Adrenal gland (tissue), 12 donors: ENCODE results near the gene ALDOA. TPM values are rescaled to one million over a fixed set of nuclear protein-coding genes. Genes with fewer than 3 reads are reported as not detected.

Experiments used
- DNase-seq, 7 donors: peaks; one replicate each; pipeline ENCODE4 v3.0.0-alpha.2; 2019 to 2020
- H3K27ac ChIP-seq, 5 donors: fragments of 200-600 bp; sonication (generic) in 4 of 5; 1 replicate in 3 of 5; 2 replicates in 2 of 5; pipeline versions ENCODE4 v1.5.1 to v1.8.0; 2016 to 2020; ENCODE audit warnings: mild to moderate bottlenecking in 1 of 5
- H3K27me3 ChIP-seq: fragments of 200-600 bp; 2 replicates; pipeline ENCODE4 v1.8.0; 2021
- H3K36me3 ChIP-seq, 2 donors: fragments of 200-600 bp; replicated peaks in 1 of 2; 1 replicate in 1 of 2; 2 replicates in 1 of 2; pipeline versions ENCODE4 v1.5.1 to v1.8.0; 2018 to 2022
- H3K4me1 ChIP-seq, 2 donors: fragments of 200-600 bp; replicated peaks in 1 of 2; 1 replicate in 1 of 2; 2 replicates in 1 of 2; pipeline versions ENCODE4 v1.5.1 to v1.8.0; 2018 to 2021
- H3K4me3 ChIP-seq, 4 donors: fragments of 200-600 bp; sonication (generic) in 3 of 4; one replicate each; pipeline ENCODE4 v1.5.1; 2016 to 2018
- H3K9me3 ChIP-seq, 3 donors: fragments of 200-600 bp; sonication (generic) in 1 of 3; replicated peaks in 1 of 3; 1 replicate in 2 of 3; 2 replicates in 1 of 3; pipeline versions ENCODE4 v1.5.1 to v1.8.0; 2016 to 2021
- POLR2A ChIP-seq, 2 donors: fragments of 450-650 bp; IDR thresholded peaks; one replicate each; pipeline ENCODE4 v1.6.1; 2017; ENCODE audit warnings: antibody characterized with exemption in 2 of 2, mild to moderate bottlenecking in 2 of 2, moderate library complexity in 1 of 2
- WGBS, 4 donors: extraction: QIAGEN DNeasy Blood & Tissue Kit in 2 of 4; methylation state at CpG; one replicate each; pipeline versions ENCODE4 v1.1.5 to v1.1.7; 2013 to 2017; 5-methylcytosine and 5-hydroxymethylcytosine counted together
- intact Hi-C, 2 donors: fragments of 100-400 bp; cut with DNase I; formaldehyde crosslinking; loops; one replicate each; pipeline versions ENCODE4 v1.14.1 to v1.15.0; 2022 to 2023
- polyA plus RNA-seq, 3 donors: library from polyadenylated mRNA; stranded (reverse); fragments of 200-250 nt in 2 of 3; fragments of 350-450 nt in 1 of 3; fragmentation: Illumina TruSeq in 1 of 3; extraction: RNeasy Lipid Tissue Mini Kit (QIAGEN cat#74804) in 1 of 3; gene quantifications; one replicate each; pipeline ENCODE4 v1.2.3, GENCODE V29; 2013 to 2014
- total RNA-seq, 9 donors: library from RNA; depleted of rRNA in 4 of 9; stranded (reverse); fragments of >200 nt in 4 of 9; fragments of 120-200 nt in 1 of 9; fragmentation: NEBNext Ultra II Directional in 1 of 9; extraction: Animal tissue kit (Norgen Biotek cat#: 25700) in 1 of 9; gene quantifications; one replicate each; pipeline versions ENCODE4 v1.1.0 to v1.2.4, GENCODE V29; 2013 to 2023
- TF ChIP-seq, protein P1 (sequence below), 6 experiments: fragments of 450-650 bp in 4 of 6; fragments of 200-600 bp in 2 of 6; sonication (generic) in 1 of 6; IDR thresholded peaks; 1 replicate in 5 of 6; 2 replicates in 1 of 6; pipeline versions ENCODE4 v1.5.1 to v1.8.0; 2016 to 2021; ENCODE audit warnings: antibody characterized with exemption in 6 of 6, mild to moderate bottlenecking in 2 of 6, moderate library complexity in 1 of 6
- donor health status: healthy with polysubstance abuse.
- donor health status: Bipolar disorder and iron deficiency.
- donor health status: DM: yes; HTN: yes; CAD: no.
- donor health status: DM: no; HTN: no; CAD: no.
- donor health status: DM: no; HTN: no; CAD: no.
- donor health status: DM: yes; HTN: yes; CAD: no.

ALDOA gene
- total and polyA plus RNA-seq, 12 donors: 623 to 1,930 (median 1,345) TPM

DNA sequence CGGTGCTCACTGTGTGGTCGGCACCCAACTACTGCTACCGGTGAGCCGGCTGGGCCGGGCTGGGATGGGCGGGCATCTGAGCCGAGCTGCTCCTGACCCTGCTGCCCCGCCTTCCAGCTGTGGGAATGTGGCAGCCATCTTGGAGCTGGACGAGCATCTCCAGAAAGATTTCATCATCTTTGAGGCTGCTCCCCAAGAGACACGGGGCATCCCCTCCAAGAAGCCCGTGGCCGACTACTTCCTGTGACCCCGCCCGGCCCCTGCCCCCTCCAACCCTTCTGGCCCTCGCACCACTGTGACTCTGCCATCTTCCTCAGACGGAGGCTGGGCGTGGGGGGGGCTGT lies 19.2 kb downstream of the ALDOA start:
- TF ChIP-seq, protein P1, sequence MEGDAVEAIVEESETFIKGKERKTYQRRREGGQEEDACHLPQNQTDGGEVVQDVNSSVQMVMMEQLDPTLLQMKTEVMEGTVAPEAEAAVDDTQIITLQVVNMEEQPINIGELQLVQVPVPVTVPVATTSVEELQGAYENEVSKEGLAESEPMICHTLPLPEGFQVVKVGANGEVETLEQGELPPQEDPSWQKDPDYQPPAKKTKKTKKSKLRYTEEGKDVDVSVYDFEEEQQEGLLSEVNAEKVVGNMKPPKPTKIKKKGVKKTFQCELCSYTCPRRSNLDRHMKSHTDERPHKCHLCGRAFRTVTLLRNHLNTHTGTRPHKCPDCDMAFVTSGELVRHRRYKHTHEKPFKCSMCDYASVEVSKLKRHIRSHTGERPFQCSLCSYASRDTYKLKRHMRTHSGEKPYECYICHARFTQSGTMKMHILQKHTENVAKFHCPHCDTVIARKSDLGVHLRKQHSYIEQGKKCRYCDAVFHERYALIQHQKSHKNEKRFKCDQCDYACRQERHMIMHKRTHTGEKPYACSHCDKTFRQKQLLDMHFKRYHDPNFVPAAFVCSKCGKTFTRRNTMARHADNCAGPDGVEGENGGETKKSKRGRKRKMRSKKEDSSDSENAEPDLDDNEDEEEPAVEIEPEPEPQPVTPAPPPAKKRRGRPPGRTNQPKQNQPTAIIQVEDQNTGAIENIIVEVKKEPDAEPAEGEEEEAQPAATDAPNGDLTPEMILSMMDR (IDR thresholded peaks at IDR 0.05): no peak
- TF ChIP-seq POLR2A (IDR thresholded peaks at IDR 0.05): no peak
- H3K27ac ChIP-seq: peak overlapping the region in 3 of 5 donors; percentile 43 to 83 (median 73)
- intact Hi-C loops: no loop called here

DNA sequence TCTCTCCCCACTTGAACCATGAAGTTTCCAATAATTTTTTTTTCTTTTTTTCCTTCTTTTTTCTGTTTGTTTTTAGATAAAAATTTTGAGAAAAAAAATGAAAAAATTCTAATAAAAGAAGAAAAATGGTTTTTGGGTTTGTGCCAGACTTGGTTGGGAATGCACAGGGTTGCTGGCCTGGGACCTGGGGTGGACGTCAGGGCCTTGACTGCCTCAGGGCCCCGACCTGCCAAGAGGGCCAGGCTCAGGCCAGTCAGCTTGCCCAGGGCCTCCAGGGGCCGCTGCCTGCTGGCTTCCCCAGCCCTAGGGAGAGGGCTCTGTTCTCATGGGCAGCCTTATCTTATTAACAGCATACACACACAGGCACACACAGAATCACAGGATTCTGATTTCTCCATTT lies 19.7 kb downstream of the ALDOA start:
- 21 to 38% (median 31%) methylated on average over 3 of the region's 3 CpGs for WGBS, 4 donors

More for the DNA sequence above, 19.2 kb downstream of the ALDOA start:
- Histone ChIP-seq H3K4me1 (peaks cover under 1 to 13% of the 10 kb centered on the region in 2 donors), H3K36me3 (peaks cover 0 to 47% of the 10 kb centered on the region in 2 donors), H3K27me3 (no peaks in the 10 kb centered on the region), H3K4me3 (no peak overlapping the region), H3K9me3 (no peaks in the 10 kb centered on the region)
- peak in 2 of 7 donors; percentile 50 to 72 for DNase-seq
- WGBS, 4 donors: 27 to 62% (median 49%) methylated on average over 2 to 17 of the region's 17 CpGs

GRCh38 chr16:30085820-30086219 lies 20.3 kb downstream of the ALDOA start:
- intact Hi-C loops: no loop called here
- DNase-seq: no peak
- no peaks in the 10 kb centered on the region for H3K9me3 ChIP-seq
- peaks cover 0 to 41% of the 10 kb centered on the region in 2 donors for H3K36me3 ChIP-seq
- WGBS, 4 donors: 73 to 86% (median 73%) methylated on average over 3 to 6 of the region's 6 CpGs
- no peak for TF ChIP-seq POLR2A (IDR thresholded peaks at IDR 0.05)
- peaks cover 0 to 13% of the 10 kb centered on the region in 2 donors for H3K4me1 ChIP-seq
- H3K4me3 ChIP-seq: no peak overlapping the region
- peak overlapping the region; percentile 40 to 75 (median 67) for H3K27ac ChIP-seq
- no peaks in the 10 kb centered on the region for H3K27me3 ChIP-seq

More for the DNA sequence above, 19.7 kb downstream of the ALDOA start:
- Histone ChIP-seq H3K36me3 (peaks cover 0 to 47% of the 10 kb centered on the region in 2 donors), H3K4me1 (peaks cover 0 to 13% of the 10 kb centered on the region in 2 donors), H3K27me3 (no peaks in the 10 kb centered on the region), H3K4me3 (no peak overlapping the region), H3K9me3 (no peaks in the 10 kb centered on the region), H3K27ac (peak overlapping the region; percentile 40 to 83 (median 67))
- DNase-seq: peak in 6 of 7 donors; percentile 57 to 92 (median 82)
- no peak for TF ChIP-seq POLR2A (IDR thresholded peaks at IDR 0.05)
- TF ChIP-seq, protein P1 (IDR thresholded peaks at IDR 0.05): peak in 2 of 6 experiments; percentile 12 to 32
- intact Hi-C loops: no loop called here

- intact Hi-C loops: no loop called here
- no peaks in the 10 kb centered on the region for H3K27me3 ChIP-seq
- DNase-seq: no peak
- H3K27ac ChIP-seq: peak overlapping the region in 1 of 5 donors; percentile 75
- H3K36me3 ChIP-seq: peaks cover 0 to 34% of the 10 kb centered on the region in 2 donors
- TF ChIP-seq, protein P1 (IDR thresholded peaks at IDR 0.05): no peak
- no peak for TF ChIP-seq POLR2A (IDR thresholded peaks at IDR 0.05)
- no peak overlapping the region for H3K4me3 ChIP-seq
- no peaks in the 10 kb centered on the region for H3K9me3 ChIP-seq
- WGBS, 4 donors: 82 to 92% (median 85%) methylated on average over 18 to 27 of the region's 27 CpGs
- peaks cover 0 to 20% of the 10 kb centered on the region in 2 donors for H3K4me1 ChIP-seq
Observed at GRCh38 chr16:30086291-30087140, 21.0 kb downstream of the ALDOA start.
